Ishikawa (cell line): ENCODE measurements around the gene MVD.

Experiments used
- CEBPB ChIP-seq: IDR thresholded peaks from 2 replicates; pipeline ENCODE4 v1.6.1; 2012
- CREB1 ChIP-seq: IDR thresholded peaks from 2 replicates; pipeline ENCODE4 v1.6.1; 2012; ENCODE audit warnings: low read depth
- EGR1 ChIP-seq: IDR thresholded peaks from 2 replicates; pipeline ENCODE4 v1.6.1; 2012
- EP300 ChIP-seq: IDR thresholded peaks from 2 replicates; pipeline ENCODE4 v1.6.1; 2012; ENCODE audit warnings: borderline replicate concordance
- FOXM1 ChIP-seq: IDR thresholded peaks from 2 replicates; pipeline ENCODE4 v1.6.1; 2012; ENCODE audit warnings: low read depth, borderline replicate concordance
- NFIC ChIP-seq: IDR thresholded peaks from 2 replicates; pipeline ENCODE4 v1.6.1; 2012
- RAD21 ChIP-seq: IDR thresholded peaks from 2 replicates; pipeline ENCODE4 v1.6.1; 2012; ENCODE audit warnings: low read depth
- TAF1 ChIP-seq: IDR thresholded peaks from 2 replicates; pipeline ENCODE4 v1.6.1; 2012; ENCODE audit warnings: low read depth, mild to moderate bottlenecking
- TCF12 ChIP-seq: IDR thresholded peaks from 2 replicates; pipeline ENCODE4 v1.6.1; 2012; ENCODE audit warnings: low read depth
- TEAD4 ChIP-seq: IDR thresholded peaks from 2 replicates; pipeline ENCODE4 v1.6.1; 2012
- USF1 ChIP-seq: IDR thresholded peaks from 2 replicates; pipeline ENCODE4 v1.6.1; 2012
- YY1 ChIP-seq: IDR thresholded peaks from 2 replicates; pipeline ENCODE4 v1.6.1; 2012; ENCODE audit warnings: low read depth
- ZBTB7A ChIP-seq: IDR thresholded peaks from 2 replicates; pipeline ENCODE4 v1.6.1; 2012; ENCODE audit warnings: low read depth
- TF ChIP-seq, protein P1 (sequence below): IDR thresholded peaks from 2 replicates; pipeline ENCODE4 v1.6.1; 2012
- TF ChIP-seq, protein P2 (sequence below): IDR thresholded peaks from 2 replicates; pipeline ENCODE4 v1.6.1; 2012; ENCODE audit warnings: low read depth, mild to moderate bottlenecking

The MVD gene

DNA sequence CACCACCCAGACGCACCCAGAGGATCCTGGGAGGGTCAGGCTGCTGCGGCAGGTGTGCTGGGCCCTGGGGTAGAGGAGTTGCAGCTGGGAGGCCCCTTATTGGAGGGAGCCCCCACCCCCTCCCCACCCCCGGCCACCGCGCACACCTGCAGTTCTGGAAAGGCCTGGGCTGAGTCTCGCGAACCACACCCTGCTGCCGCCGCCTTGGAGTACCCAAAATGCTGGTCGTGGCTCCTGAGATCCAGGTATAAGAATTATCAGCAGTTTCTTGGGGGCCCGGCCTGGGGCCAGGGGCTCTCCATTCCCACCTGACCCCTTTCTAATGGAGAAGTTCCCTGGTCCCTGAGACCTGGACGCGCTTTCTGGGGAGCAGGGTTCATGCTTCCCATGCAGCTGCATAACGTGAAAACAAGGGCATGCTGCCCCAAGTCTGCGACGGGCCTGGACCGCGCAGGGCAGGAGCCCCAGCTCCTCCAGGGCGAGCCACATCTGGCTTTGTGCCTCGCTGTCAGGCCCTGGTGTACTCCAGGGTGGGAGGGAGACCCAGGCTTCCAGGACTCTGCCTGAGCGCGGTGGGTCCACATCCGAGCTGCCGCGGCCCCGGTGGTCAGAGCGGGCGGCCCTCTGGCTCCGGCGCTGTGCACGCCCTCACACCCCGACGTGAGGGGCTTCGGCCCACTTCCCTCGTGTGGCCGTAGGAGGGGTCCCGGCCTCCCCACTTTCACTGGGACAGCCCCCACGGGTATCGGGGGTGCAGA, 30.7 kb upstream of the MVD start:
- no peak for TF ChIP-seq NFIC
- no peak for TF ChIP-seq ZBTB7A
- no peak for TF ChIP-seq EP300
- no peak for TF ChIP-seq YY1
- no peak for TF ChIP-seq RAD21
- no peak for TF ChIP-seq FOXM1
- no peak for TF ChIP-seq CREB1
- no peak for TF ChIP-seq USF1
- no peak for TF ChIP-seq TCF12
- no peak for TF ChIP-seq TEAD4
- no peak for TF ChIP-seq CEBPB
- TF ChIP-seq EGR1: no peak

DNA sequence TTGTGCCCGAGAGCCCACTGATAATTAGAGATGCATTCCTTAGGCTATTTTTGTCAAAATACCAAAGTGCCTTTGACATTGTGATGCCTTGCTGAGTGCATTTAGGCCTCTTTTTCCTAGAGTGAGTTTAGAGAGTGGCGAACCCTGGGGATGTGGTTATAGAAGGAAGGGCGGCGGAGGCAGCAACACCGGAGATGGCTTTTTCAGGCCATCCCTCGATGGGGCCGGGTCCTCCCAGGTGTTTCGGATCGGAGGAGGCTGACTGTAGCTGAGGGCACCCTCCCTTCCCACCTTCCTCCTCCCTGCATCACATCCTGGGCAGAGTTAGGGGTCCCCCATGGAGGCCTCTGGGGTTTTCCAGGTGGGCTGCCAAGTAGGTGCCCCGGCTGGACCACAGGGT, 30.0 kb upstream of the MVD start:
- no peak for TF ChIP-seq CEBPB
- no peak for TF ChIP-seq TAF1
- no peak for TF ChIP-seq NFIC
- TF ChIP-seq FOXM1: no peak
- no peak for TF ChIP-seq TCF12
- TF ChIP-seq YY1: no peak
- TF ChIP-seq USF1: no peak
- TF ChIP-seq CREB1: no peak
- TF ChIP-seq EGR1: no peak
- no peak for TF ChIP-seq RAD21
- TF ChIP-seq, protein P1, sequence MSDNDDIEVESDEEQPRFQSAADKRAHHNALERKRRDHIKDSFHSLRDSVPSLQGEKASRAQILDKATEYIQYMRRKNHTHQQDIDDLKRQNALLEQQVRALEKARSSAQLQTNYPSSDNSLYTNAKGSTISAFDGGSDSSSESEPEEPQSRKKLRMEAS: no peak

DNA sequence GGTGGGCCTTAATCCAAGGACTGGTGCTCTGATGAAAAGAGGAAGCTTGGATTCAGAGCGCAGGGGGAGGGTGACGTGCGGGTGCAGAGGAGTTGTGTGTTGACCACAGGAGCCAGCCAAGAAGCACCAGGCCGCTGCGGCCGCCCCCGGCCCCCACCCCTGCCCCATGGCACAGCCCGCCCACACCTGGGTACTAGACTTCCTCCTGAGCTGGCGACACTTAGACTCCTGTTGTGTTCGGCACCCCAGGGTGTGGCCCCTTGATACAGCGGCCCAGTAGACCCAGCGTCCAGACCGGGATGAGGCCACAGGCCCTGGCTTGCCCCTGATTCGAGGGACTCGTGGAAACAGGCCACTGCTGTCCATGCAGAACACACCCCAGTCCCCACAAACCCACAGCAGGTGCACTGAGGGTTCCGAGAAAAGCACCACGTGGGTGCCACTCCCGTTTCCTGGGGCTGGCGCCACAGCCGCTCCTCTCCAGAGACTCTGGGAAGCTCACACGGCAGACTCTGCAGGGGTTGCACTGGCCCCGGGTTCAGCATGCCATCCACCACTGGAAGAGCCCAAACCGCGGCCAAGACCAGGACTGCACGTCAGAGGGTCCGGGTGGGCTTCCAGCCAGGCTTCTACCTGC, 29.2 kb upstream of the MVD start:
- no peak for TF ChIP-seq FOXM1
- no peak for TF ChIP-seq CEBPB
- TF ChIP-seq RAD21: no peak
- TF ChIP-seq, protein P2, sequence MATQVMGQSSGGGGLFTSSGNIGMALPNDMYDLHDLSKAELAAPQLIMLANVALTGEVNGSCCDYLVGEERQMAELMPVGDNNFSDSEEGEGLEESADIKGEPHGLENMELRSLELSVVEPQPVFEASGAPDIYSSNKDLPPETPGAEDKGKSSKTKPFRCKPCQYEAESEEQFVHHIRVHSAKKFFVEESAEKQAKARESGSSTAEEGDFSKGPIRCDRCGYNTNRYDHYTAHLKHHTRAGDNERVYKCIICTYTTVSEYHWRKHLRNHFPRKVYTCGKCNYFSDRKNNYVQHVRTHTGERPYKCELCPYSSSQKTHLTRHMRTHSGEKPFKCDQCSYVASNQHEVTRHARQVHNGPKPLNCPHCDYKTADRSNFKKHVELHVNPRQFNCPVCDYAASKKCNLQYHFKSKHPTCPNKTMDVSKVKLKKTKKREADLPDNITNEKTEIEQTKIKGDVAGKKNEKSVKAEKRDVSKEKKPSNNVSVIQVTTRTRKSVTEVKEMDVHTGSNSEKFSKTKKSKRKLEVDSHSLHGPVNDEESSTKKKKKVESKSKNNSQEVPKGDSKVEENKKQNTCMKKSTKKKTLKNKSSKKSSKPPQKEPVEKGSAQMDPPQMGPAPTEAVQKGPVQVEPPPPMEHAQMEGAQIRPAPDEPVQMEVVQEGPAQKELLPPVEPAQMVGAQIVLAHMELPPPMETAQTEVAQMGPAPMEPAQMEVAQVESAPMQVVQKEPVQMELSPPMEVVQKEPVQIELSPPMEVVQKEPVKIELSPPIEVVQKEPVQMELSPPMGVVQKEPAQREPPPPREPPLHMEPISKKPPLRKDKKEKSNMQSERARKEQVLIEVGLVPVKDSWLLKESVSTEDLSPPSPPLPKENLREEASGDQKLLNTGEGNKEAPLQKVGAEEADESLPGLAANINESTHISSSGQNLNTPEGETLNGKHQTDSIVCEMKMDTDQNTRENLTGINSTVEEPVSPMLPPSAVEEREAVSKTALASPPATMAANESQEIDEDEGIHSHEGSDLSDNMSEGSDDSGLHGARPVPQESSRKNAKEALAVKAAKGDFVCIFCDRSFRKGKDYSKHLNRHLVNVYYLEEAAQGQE: no peak
- no peak for TF ChIP-seq EP300
- TF ChIP-seq TAF1: no peak
- TF ChIP-seq NFIC: no peak

DNA sequence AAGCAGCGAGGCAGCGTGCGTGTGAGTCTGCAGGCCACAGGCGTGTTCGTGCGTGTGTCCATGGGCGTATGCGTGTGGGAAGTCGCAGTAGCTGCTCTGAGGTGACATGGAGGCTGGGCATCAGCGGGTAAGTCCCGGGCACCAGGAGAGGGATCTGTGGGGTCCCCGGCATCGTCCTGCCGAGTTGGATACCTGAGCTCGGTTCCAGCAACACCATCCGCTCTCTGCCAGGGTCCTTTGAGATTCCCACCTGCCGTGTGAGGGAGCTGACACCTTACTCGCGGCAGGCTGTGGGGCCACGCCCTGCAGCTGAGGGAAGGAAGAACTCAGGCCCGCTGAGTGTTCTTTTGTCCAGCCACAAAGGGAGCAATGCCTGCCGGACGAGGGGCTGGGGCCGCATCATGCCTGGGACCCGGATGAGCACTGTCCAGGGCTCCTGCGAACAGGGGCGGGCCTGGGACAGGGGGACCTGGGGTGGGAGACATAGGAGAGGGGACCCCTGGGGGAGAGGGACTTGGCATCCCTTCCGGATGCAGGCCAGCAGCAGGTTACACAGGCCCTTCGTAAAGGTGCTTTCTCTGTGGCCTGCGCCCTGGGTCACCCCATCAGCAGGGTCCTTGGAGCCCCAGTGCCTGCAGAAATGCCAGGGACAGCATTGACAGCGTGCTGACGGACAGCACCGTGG, 28.4 kb upstream of the MVD start:
- no peak for TF ChIP-seq YY1
- TF ChIP-seq EP300: no peak
- no peak for TF ChIP-seq USF1
- no peak for TF ChIP-seq RAD21
- TF ChIP-seq ZBTB7A: no peak
- TF ChIP-seq EGR1: no peak
- TF ChIP-seq CEBPB: no peak
- TF ChIP-seq CREB1: no peak
- no peak for TF ChIP-seq NFIC
- no peak for TF ChIP-seq FOXM1
- TF ChIP-seq, protein P2: no peak
- no peak for TF ChIP-seq TCF12
- TF ChIP-seq, protein P1: no peak
- no peak for TF ChIP-seq TEAD4
- no peak for TF ChIP-seq TAF1
